Chondrocyte (in vitro differentiated cells): ENCODE data around the gene CHST12. TPM values are rescaled to one million over a fixed set of nuclear protein-coding genes. Genes with fewer than 3 reads are reported as not detected.
"Not testable (repeated sequence)": the region's sequence is repeated elsewhere in the genome, so short reads cannot be mapped to it uniquely, and the experiment has no call there.

Experiments used
- DNase-seq: peaks from one replicate; pipeline ENCODE4 v3.0.0; 2021; ENCODE audit warnings: mixed read lengths, low spot score
- H3K27ac Mint-ChIP-seq: one replicate; pipeline ENCODE4 v1.8.0; 2021; ENCODE audit warnings: mild to moderate bottlenecking, moderate library complexity, mixed read lengths; ENCODE audit not compliant: unreplicated experiment
- H3K27me3 Mint-ChIP-seq: 2 replicates; pipeline ENCODE4 v1.8.0; 2021; ENCODE audit warnings: low read depth, mixed read lengths
- H3K36me3 Mint-ChIP-seq: 2 replicates; pipeline ENCODE4 v1.8.0; 2021; ENCODE audit warnings: low read depth, mixed read lengths
- H3K4me1 Mint-ChIP-seq: 2 replicates; pipeline ENCODE4 v1.8.0; 2021; ENCODE audit warnings: low read depth, mild to moderate bottlenecking, mixed read lengths
- H3K4me3 Mint-ChIP-seq: one replicate; pipeline ENCODE4 v1.8.0; 2021; ENCODE audit warnings: mild to moderate bottlenecking, moderate library complexity, mixed read lengths; ENCODE audit not compliant: unreplicated experiment
- H3K9me3 Mint-ChIP-seq: 2 replicates; pipeline ENCODE4 v1.8.0; 2021; ENCODE audit warnings: low read depth, mixed read lengths
- CTCF ChIP-seq: fragments of 200-600 bp; sonication (generic); IDR thresholded peaks from 2 replicates; pipeline ENCODE4 v1.5.0; 2021; ENCODE audit warnings: antibody characterized with exemption, mild to moderate bottlenecking, moderate library complexity
- total RNA-seq: library from RNA; stranded (reverse); gene quantifications from 3 replicates; pipeline ENCODE4 v1.2.1, GENCODE V29; 2021

Gene CHST12
- total RNA-seq, 1 donor from 2014 or later, result 22.4 TPM

- Mint-ChIP-seq H3K9me3 (no peaks in the 10 kb centered on the region), H3K4me3 (no peak overlapping the region), H3K36me3 (peaks cover 47% of the 10 kb centered on the region), H3K27me3 (no peaks in the 10 kb centered on the region), H3K27ac (no peak overlapping the region), H3K4me1 (no peaks in the 10 kb centered on the region)
- DNase-seq, result no peak
- no peak for TF ChIP-seq CTCF
Measured at GRCh38 chr7:2373646-2374045, 29.8 kb upstream of the CHST12 start.

- Mint-ChIP-seq H3K4me1 (no peaks in the 10 kb centered on the region), H3K4me3 (no peak overlapping the region), H3K27me3 (no peaks in the 10 kb centered on the region), H3K9me3 (no peaks in the 10 kb centered on the region), H3K36me3 (peaks cover 48% of the 10 kb centered on the region), H3K27ac (no peak overlapping the region)
- TF ChIP-seq CTCF, result no peak
- DNase-seq, result no peak
Measured at GRCh38 chr7:2374401-2374800, 29.0 kb upstream of the CHST12 start.

GRCh38 chr7:2374830-2375728 is 28.3 kb upstream of the CHST12 start:
- Mint-ChIP-seq H3K27me3 (no peaks in the 10 kb centered on the region), H3K36me3 (peaks cover 51% of the 10 kb centered on the region), H3K9me3 (no peaks in the 10 kb centered on the region), H3K4me1 (no peaks in the 10 kb centered on the region), H3K4me3 (no peak overlapping the region), H3K27ac (no peak overlapping the region)
- no peak for TF ChIP-seq CTCF
- DNase-seq, result no peak

GRCh38 chr7:2376351-2377154 is 26.9 kb upstream of the CHST12 start:
- Mint-ChIP-seq H3K36me3 (peaks cover 58% of the 10 kb centered on the region), H3K9me3 (no peaks in the 10 kb centered on the region), H3K27ac (no peak overlapping the region), H3K4me1 (no peaks in the 10 kb centered on the region), H3K4me3 (no peak overlapping the region), H3K27me3 (no peaks in the 10 kb centered on the region)
- TF ChIP-seq CTCF, result no peak
- DNase-seq, result no peak

- not testable (repeated sequence) for H3K27me3 Mint-ChIP-seq, H3K9me3 Mint-ChIP-seq, H3K27ac Mint-ChIP-seq, DNase-seq, H3K4me1 Mint-ChIP-seq, H3K4me3 Mint-ChIP-seq
- H3K36me3 Mint-ChIP-seq, result peaks cover 55% of the 10 kb centered on the region
Measured at GRCh38 chr7:2377492-2377891, 25.9 kb upstream of the CHST12 start.

- H3K36me3 Mint-ChIP-seq, result peaks cover 53% of the 10 kb centered on the region
Measured at GRCh38 chr7:2378125-2378524, 25.3 kb upstream of the CHST12 start.

More at GRCh38 chr7:2378125-2378524, 25.3 kb upstream of the CHST12 start:
- DNase-seq, H3K4me3 Mint-ChIP-seq, H3K27me3 Mint-ChIP-seq, H3K9me3 Mint-ChIP-seq, H3K27ac Mint-ChIP-seq, H3K4me1 Mint-ChIP-seq: not testable (repeated sequence)
